NT2/D1 (cell line): ENCODE measurements around the gene CHCHD6.

Experiments
- SUZ12 ChIP-seq: IDR thresholded peaks from 2 replicates; pipeline ENCODE4 v1.6.1; 2011; ENCODE audit not compliant: insufficient read length, insufficient read depth; ENCODE audit errors: extremely low read depth
- YY1 ChIP-seq: IDR thresholded peaks from 2 replicates; pipeline ENCODE4 v1.6.1; 2011; ENCODE audit not compliant: insufficient read length, insufficient read depth
- ZNF274 ChIP-seq: IDR thresholded peaks from 2 replicates; pipeline ENCODE4 v1.6.1; 2011; ENCODE audit warnings: mild to moderate bottlenecking, low read depth, low read length

- TF ChIP-seq SUZ12 (no peak), YY1 (no peak), ZNF274 (no peak)
These were observed 66.1 kb downstream of the CHCHD6 start for GRCh38 chr3:126770096-126770495.
